ENCODE data around the gene CPA1. TPM values are rescaled to one million over a fixed set of nuclear protein-coding genes. Genes with fewer than 3 reads are reported as not detected.

The CPA1 gene
- total RNA-seq, 1 donor from 2014 or later, result not detected

- no peaks in the 10 kb centered on the region for H3K27me3 Mint-ChIP-seq (ENCODE audit: unreplicated experiment)
- H3K4me1 Mint-ChIP-seq (ENCODE audit: low read depth, unreplicated experiment), result peaks cover 10% of the 10 kb centered on the region
- TF ChIP-seq CTCF (IDR thresholded peaks at IDR 0.05; ENCODE audit: partially characterized antibody, unreplicated experiment), result no peak
- no peaks in the 10 kb centered on the region for H3K9me3 Mint-ChIP-seq (ENCODE audit: unreplicated experiment)
- H3K27ac Mint-ChIP-seq (ENCODE audit: unreplicated experiment), result no peak overlapping the region
- H3K36me3 Mint-ChIP-seq (ENCODE audit: unreplicated experiment), result no peaks in the 10 kb centered on the region
- DNase-seq, result no peak
- H3K4me3 Mint-ChIP-seq (ENCODE audit: unreplicated experiment), result no peak overlapping the region
Observed at GRCh38 chr7:130417213-130417612, 36.9 kb downstream of the CPA1 start.

GRCh38 chr7:130418306-130418705, 38.0 kb downstream of the CPA1 start:
- no peak overlapping the region for H3K4me3 Mint-ChIP-seq (ENCODE audit: unreplicated experiment)
- H3K27ac Mint-ChIP-seq (ENCODE audit: unreplicated experiment), result no peak overlapping the region
- no peaks in the 10 kb centered on the region for H3K27me3 Mint-ChIP-seq (ENCODE audit: unreplicated experiment)
- no peaks in the 10 kb centered on the region for H3K36me3 Mint-ChIP-seq (ENCODE audit: unreplicated experiment)
- peaks cover 10% of the 10 kb centered on the region for H3K4me1 Mint-ChIP-seq (ENCODE audit: low read depth, unreplicated experiment)
- DNase-seq, result no peak
- no peak for TF ChIP-seq CTCF (IDR thresholded peaks at IDR 0.05; ENCODE audit: partially characterized antibody, unreplicated experiment)
- no peaks in the 10 kb centered on the region for H3K9me3 Mint-ChIP-seq (ENCODE audit: unreplicated experiment)

GRCh38 chr7:130419658-130420057, 39.4 kb downstream of the CPA1 start:
- TF ChIP-seq CTCF (IDR thresholded peaks at IDR 0.05; ENCODE audit: partially characterized antibody, unreplicated experiment), result no peak
- no peaks in the 10 kb centered on the region for H3K36me3 Mint-ChIP-seq (ENCODE audit: unreplicated experiment)
- H3K9me3 Mint-ChIP-seq (ENCODE audit: unreplicated experiment), result no peaks in the 10 kb centered on the region
- no peaks in the 10 kb centered on the region for H3K27me3 Mint-ChIP-seq (ENCODE audit: unreplicated experiment)
- H3K4me3 Mint-ChIP-seq (ENCODE audit: unreplicated experiment), result no peak overlapping the region
- H3K27ac Mint-ChIP-seq (ENCODE audit: unreplicated experiment), result no peak overlapping the region
- DNase-seq, result no peak
- H3K4me1 Mint-ChIP-seq (ENCODE audit: low read depth, unreplicated experiment), result peaks cover 14% of the 10 kb centered on the region

GRCh38 chr7:130420943-130421578, 40.8 kb downstream of the CPA1 start:
- Mint-ChIP-seq H3K9me3 (ENCODE audit: unreplicated experiment) (no peaks in the 10 kb centered on the region), H3K27ac (ENCODE audit: unreplicated experiment) (no peak overlapping the region), H3K4me3 (ENCODE audit: unreplicated experiment) (no peak overlapping the region), H3K36me3 (ENCODE audit: unreplicated experiment) (no peaks in the 10 kb centered on the region), H3K4me1 (ENCODE audit: low read depth, unreplicated experiment) (peaks cover 14% of the 10 kb centered on the region), H3K27me3 (ENCODE audit: unreplicated experiment) (no peaks in the 10 kb centered on the region)
- no peak for DNase-seq
- no peak for TF ChIP-seq CTCF (IDR thresholded peaks at IDR 0.05; ENCODE audit: partially characterized antibody, unreplicated experiment)

GRCh38 chr7:130421684-130422083, 41.4 kb downstream of the CPA1 start:
- peaks cover under 1% of the 10 kb centered on the region for H3K9me3 Mint-ChIP-seq (ENCODE audit: unreplicated experiment)
- peaks cover 3% of the 10 kb centered on the region for H3K27me3 Mint-ChIP-seq (ENCODE audit: unreplicated experiment)
- no peaks in the 10 kb centered on the region for H3K36me3 Mint-ChIP-seq (ENCODE audit: unreplicated experiment)
- H3K27ac Mint-ChIP-seq (ENCODE audit: unreplicated experiment), result no peak overlapping the region
- H3K4me3 Mint-ChIP-seq (ENCODE audit: unreplicated experiment), result no peak overlapping the region
- H3K4me1 Mint-ChIP-seq (ENCODE audit: low read depth, unreplicated experiment), result peaks cover 17% of the 10 kb centered on the region
- TF ChIP-seq CTCF (IDR thresholded peaks at IDR 0.05; ENCODE audit: partially characterized antibody, unreplicated experiment), result no peak
- no peak for DNase-seq

Data from glutamatergic neuron (in vitro differentiated cells).